MM.1S (cell line): Measurements from ENCODE around the gene RNASE8.

Experiments
- DNase-seq: peaks from one replicate; pipeline ENCODE4 v3.0.0-alpha.2; 2015
- H2AFZ ChIP-seq: fragments of 300-600 bp; sonication (generic); 2 replicates; pipeline ENCODE4 v1.6.0; 2016; ENCODE audit warnings: antibody characterized with exemption, low read length
- H3F3A ChIP-seq: fragments of 300-600 bp; sonication (generic); 2 replicates; pipeline ENCODE4 v1.6.1; 2016; ENCODE audit warnings: mild to moderate bottlenecking, antibody characterized with exemption, low read length, moderate library complexity, mixed read lengths; ENCODE audit not compliant: insufficient read depth
- H3K27ac ChIP-seq: fragments of 300-600 bp; sonication (generic); 2 replicates; pipeline ENCODE4 v1.5.1; 2016; ENCODE audit warnings: mild to moderate bottlenecking, low read length
- H3K27me3 ChIP-seq: fragments of 300-600 bp; sonication (generic); replicated peaks from 2 replicates; pipeline ENCODE4 v1.6.0; 2016; ENCODE audit warnings: low read length; ENCODE audit not compliant: insufficient read depth
- H3K36me3 ChIP-seq: fragments of 300-600 bp; sonication (generic); replicated peaks from 2 replicates; pipeline ENCODE4 v1.6.1; 2016; ENCODE audit warnings: mild to moderate bottlenecking, low read length, mixed read lengths; ENCODE audit not compliant: insufficient read depth
- H3K4me1 ChIP-seq: fragments of 300-600 bp; sonication (generic); 2 replicates; pipeline ENCODE4 v1.6.1; 2016; ENCODE audit warnings: low read length, mixed read lengths
- H3K4me2 ChIP-seq: fragments of 300-600 bp; sonication (generic); 2 replicates; pipeline ENCODE4 v1.6.0; 2016; ENCODE audit warnings: low read depth, low read length
- H3K4me3 ChIP-seq: fragments of 300-600 bp; sonication (generic); 2 replicates; pipeline ENCODE4 v1.5.1; 2016; ENCODE audit warnings: low read length, mixed read lengths
- H3K79me2 ChIP-seq: fragments of 300-600 bp; sonication (generic); 2 replicates; pipeline ENCODE4 v1.6.1; 2016; ENCODE audit warnings: mixed run types, low read length, mixed read lengths
- H3K9ac ChIP-seq: fragments of 300-600 bp; sonication (generic); 2 replicates; pipeline ENCODE4 v1.6.1; 2016; ENCODE audit warnings: low read length, mixed read lengths
- H3K9me2 ChIP-seq: fragments of 300-600 bp; sonication (generic); replicated peaks from 2 replicates; pipeline ENCODE4 v1.6.1; 2016; ENCODE audit warnings: mild to moderate bottlenecking, low read length, mixed read lengths; ENCODE audit not compliant: insufficient read depth
- H3K9me3 ChIP-seq: fragments of 300-600 bp; sonication (generic); replicated peaks from 2 replicates; pipeline ENCODE4 v1.6.1; 2016; ENCODE audit warnings: mild to moderate bottlenecking, low read length, mixed read lengths; ENCODE audit not compliant: insufficient read depth
- H4K20me1 ChIP-seq: fragments of 300-600 bp; sonication (generic); 2 replicates; pipeline ENCODE4 v1.6.1; 2016; ENCODE audit warnings: mild to moderate bottlenecking, low read length, moderate library complexity, mixed read lengths; ENCODE audit not compliant: insufficient read depth
- CTCF ChIP-seq: fragments of 300-600 bp; sonication (generic); IDR thresholded peaks from 2 replicates; pipeline ENCODE4 v1.5.1; 2016; ENCODE audit warnings: antibody characterized with exemption, low read length, mixed read lengths
- EZH2 ChIP-seq: fragments of 300-600 bp; sonication (generic); optimal IDR thresholded peaks from 2 replicates; pipeline ENCODE3; 2017; ENCODE audit warnings: low read depth, mild to moderate bottlenecking, antibody characterized with exemption, low read length, mixed read lengths
- EZH2phosphoT487 ChIP-seq: fragments of 300-600 bp; sonication (generic); IDR thresholded peaks from 2 replicates; pipeline ENCODE4 v1.6.1; 2018; ENCODE audit warnings: antibody characterized with exemption, low read length

RNASE8 gene

GRCh38 chr14:21090940-21091663, 33.5 kb downstream of the RNASE8 start:
- Histone ChIP-seq H3K4me1 (no peaks in the 10 kb centered on the region), H3F3A (no peaks in the 10 kb centered on the region), H4K20me1 (no peaks in the 10 kb centered on the region), H3K4me3 (no peak overlapping the region), H3K36me3 (no peaks in the 10 kb centered on the region), H3K79me2 (no peaks in the 10 kb centered on the region), H3K27me3 (no peaks in the 10 kb centered on the region), H3K9me3 (no peaks in the 10 kb centered on the region), H3K9me2 (no peaks in the 10 kb centered on the region), H2AFZ (no peak overlapping the region), H3K4me2 (no peak overlapping the region), H3K9ac (no peak overlapping the region), H3K27ac (no peak overlapping the region)
- TF ChIP-seq EZH2phosphoT487 (no peak), EZH2 (no peak), CTCF (no peak)
- DNase-seq = no peak

GRCh38 chr14:21091821-21092272, 34.2 kb downstream of the RNASE8 start:
- Histone ChIP-seq H3K4me1 (no peaks in the 10 kb centered on the region), H3K4me2 (no peak overlapping the region), H3K27ac (no peak overlapping the region), H2AFZ (no peak overlapping the region), H3K9ac (no peak overlapping the region), H3K9me3 (no peaks in the 10 kb centered on the region), H3F3A (no peaks in the 10 kb centered on the region), H4K20me1 (no peaks in the 10 kb centered on the region), H3K4me3 (no peak overlapping the region), H3K27me3 (no peaks in the 10 kb centered on the region), H3K36me3 (no peaks in the 10 kb centered on the region), H3K79me2 (no peaks in the 10 kb centered on the region), H3K9me2 (no peaks in the 10 kb centered on the region)
- TF ChIP-seq CTCF (no peak), EZH2phosphoT487 (no peak), EZH2 (no peak)
- DNase-seq = no peak

- H3K79me2 ChIP-seq = no peaks in the 10 kb centered on the region
- no peaks in the 10 kb centered on the region for H3K27me3 ChIP-seq
- no peaks in the 10 kb centered on the region for H3K9me2 ChIP-seq
- H3K9me3 ChIP-seq = no peaks in the 10 kb centered on the region
- H3K4me1 ChIP-seq = no peaks in the 10 kb centered on the region
- H3K4me2 ChIP-seq = 0 out of 2 replicates have a peak overlapping the region, but pooled peaks have one; percentile 15
- no peaks in the 10 kb centered on the region for H4K20me1 ChIP-seq
- H3K27ac ChIP-seq = no peak overlapping the region
- peak; percentile 97 for TF ChIP-seq CTCF
- no peak for TF ChIP-seq EZH2phosphoT487
- TF ChIP-seq EZH2 = no peak
- no peak overlapping the region for H3K9ac ChIP-seq
- H3K36me3 ChIP-seq = no peaks in the 10 kb centered on the region
- peak; percentile 70 for DNase-seq
- no peak overlapping the region for H3K4me3 ChIP-seq
- H2AFZ ChIP-seq = no peak overlapping the region
- no peaks in the 10 kb centered on the region for H3F3A ChIP-seq
Measured at GRCh38 chr14:21092273-21093011, 34.8 kb downstream of the RNASE8 start.
